CD4-positive, alpha-beta T cell treated with Interleukin-1 beta for 1 hour (primary cell): ENCODE data around the gene AGPS.
"Not testable (repeated sequence)": the region's sequence is repeated elsewhere in the genome, so short reads cannot be mapped to it uniquely, and the experiment has no call there.

Experiments used
- DNase-seq, 2 donors: peaks; one replicate each; pipeline ENCODE4 v3.0.0-alpha.2; 2020 to 2022

The AGPS gene

DNA sequence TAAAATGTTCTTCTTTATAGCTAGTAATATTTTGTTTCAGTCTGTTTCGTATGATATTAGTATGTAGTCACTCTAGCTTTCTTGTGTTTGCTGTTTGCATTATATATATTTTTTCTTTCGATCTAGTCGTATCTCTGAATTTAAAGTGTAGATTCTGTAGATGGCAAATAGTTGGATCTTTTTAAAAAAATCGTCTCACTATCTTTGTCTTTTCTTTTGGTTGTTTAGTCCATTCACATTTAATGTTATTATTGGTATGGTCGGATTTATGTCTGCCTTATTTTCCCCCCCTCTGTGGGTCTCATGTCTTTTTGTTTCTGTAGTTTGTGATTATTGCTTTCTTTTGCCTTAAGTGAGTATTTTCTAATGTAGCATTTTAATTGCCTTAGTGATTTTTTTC is 84.3 kb downstream of the AGPS start:
- no peak for DNase-seq

DNA sequence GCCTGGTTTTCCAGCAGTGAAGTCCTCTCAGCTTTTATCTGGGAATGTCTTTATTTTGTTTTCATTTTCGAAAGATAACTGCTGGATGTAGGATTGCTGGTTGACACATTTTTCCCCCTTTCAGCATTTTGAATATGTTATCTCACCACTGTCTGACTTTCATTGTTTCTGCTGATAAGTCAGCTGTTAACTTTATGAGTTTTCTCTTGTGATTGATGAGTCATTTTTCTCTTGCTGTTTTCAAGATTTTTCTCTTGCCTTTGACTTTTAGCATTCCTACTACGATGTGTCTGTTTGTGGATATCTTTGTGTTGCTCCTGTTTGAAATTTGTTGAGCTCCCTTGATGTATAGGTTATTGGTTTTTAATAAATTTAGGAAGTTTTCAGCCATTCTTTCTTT is 85.5 kb downstream of the AGPS start:
- no peak for DNase-seq

DNA sequence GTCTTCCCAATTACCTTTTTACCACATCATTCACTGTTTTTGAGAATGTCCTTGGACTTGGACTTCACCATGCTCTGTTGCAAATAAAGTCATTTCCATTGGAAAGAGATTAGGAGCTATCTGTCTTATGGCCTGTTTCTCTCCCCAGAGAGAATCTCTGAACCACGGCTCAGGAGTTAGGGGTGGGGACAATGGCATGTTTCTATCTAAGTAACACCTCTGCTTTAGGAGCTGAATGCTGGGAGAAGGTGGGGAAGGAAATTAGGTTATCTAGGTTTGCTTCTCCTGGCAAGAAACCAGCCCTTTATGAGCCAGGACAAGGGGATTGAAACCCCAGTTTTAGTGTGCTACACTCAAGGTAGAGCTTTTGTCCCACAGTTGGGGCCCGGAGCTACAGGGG is 86.3 kb downstream of the AGPS start:
- DNase-seq: no peak

DNA sequence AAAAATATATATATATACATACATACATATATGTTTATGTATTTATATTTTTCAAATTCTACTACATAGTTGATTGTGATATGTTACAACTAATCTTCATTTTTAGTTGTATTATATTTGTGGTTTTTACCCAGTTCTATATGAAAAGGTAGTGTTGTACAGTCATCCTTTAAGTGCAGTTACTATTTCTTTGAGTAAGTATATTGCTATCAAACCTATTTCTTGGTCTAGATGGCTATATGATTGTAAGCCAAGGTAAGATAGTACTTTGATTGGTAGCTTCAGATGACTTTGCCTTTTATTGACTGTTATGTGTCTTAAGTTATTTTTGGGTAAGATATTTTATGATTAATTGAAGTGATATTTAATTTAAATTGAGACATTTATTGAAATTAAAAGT is 89.6 kb downstream of the AGPS start:
- no peak for DNase-seq

DNA sequence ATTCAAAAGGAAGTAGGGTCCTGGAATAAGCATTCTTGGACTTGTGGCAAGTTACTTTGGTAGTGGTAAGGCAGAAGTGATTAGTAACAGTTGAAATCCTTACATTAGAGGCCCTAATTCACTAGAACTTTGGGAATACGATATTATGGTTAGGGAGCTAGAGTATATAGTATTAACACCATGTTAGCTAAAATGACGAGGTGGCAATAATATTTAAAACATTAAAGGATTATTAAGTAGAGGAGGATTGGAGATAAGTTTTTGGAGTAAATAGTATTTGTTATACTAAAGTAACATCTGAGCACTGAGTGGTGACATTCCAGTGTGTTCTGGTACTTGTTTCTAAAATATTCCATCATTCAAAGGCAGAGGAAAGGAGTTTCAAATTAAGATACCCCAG is 91.0 kb downstream of the AGPS start:
- no peak for DNase-seq

DNA sequence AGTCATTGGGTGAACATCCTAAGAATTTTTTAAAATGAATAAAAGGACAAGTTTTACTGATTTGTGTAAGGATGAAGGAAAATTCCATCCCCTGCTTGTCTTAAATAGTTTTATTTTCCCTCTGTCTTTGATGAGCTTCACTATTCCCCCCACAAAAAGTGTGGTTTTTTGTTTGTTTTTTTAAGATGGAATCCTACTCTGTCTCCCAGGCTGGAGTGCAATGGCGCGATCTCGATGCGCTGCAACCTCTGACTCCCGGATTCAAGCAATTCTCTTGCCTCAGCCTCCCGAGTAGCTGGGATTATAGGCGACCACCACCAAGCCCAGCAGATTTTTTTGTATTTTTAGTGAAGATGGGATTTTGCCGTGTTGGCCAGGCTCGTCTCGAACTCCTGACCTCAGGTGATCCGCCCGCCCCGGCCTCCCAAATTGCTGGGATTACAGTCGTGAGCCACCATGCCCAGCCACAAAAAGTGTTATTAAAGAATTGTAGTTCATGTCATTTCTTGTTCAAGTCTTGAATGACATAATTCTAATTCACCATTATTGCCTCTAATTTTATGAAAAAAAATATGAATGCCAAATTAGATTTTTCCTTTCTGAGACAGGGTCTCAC is 91.7 kb downstream of the AGPS start:
- DNase-seq: no peak

DNA sequence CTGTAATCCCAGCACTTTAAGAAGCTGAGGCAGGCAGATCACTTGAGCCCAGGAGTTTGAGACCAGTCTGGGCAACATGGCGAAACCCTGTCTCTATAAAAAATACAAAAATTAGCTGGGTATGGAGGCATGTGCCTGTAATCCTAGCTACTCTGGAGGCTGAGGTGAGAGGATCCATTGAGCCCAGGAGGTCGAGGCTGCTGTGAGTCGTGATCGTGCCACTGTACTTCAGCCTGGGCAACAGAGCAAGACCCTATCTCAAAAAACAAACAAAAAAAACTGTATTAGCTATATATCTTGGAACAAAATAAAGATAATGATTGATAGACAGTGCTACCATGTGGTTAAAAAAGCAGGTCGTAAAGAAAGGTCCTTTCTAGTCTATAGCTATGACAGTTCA is 93.1 kb downstream of the AGPS start:
- DNase-seq: not testable (repeated sequence)

DNA sequence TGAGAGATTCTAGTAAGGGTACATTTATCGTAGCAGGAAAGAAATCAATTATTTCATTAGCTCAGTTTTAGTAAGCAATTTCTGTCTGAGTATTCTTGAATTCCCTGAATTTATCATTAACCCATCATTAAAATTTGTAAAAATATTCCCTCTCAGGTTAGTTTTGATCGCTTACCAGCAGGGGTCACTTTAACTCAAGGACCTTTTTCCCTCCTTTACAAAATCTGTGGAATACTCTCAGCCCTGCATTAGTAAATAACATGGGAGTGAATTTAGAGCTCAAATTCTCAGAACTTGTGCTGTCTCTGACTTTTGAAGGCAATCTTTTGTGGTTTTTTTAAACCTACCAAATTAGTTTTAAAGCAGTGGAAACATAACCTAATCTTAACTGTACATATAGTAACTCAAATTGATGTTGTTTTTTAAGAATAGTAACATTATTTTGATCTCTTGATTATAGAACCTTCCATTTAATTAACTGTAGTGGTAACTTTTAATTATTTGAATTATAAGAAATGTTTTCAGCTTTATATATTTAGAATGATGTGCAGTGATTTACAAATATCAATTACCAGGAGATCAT is 97.2 kb downstream of the AGPS start:
- no peak for DNase-seq

DNA sequence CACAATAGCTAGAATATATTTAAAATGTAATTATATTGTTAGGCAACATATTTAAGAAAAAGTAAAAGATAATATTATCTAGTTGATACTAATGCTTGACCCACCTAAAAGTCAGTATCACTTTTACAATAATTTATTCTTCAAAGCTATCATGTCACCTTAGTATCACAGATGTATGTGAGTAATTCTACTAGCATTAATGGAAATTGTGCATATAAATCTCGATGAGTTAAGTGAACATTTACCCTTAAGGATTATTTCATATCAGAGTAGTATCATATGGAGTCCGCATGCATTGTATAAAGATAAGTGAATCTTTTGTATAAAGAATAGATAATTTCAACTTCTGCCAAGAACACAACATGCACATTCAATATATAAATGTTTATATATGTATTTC is 103.4 kb downstream of the AGPS start:
- DNase-seq: no peak

DNA sequence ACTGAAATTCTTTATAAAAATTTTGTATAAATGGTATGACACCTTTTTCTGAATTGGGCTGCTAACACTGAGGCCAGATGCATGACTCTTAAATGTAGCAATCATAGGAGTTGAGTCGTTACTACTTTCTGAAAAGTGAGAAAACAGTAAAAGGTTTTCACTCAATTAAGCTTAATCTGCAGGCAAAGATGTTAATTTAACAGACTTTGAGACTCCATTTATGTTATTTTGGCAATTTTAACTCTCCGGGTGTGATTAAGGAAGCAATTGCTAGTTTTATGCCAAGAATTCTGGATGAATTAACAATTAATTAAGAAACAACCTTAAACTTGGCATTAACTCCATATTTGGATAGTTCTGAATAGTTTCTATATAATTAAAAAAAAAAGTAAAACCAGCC is 104.3 kb downstream of the AGPS start:
- no peak for DNase-seq

DNA sequence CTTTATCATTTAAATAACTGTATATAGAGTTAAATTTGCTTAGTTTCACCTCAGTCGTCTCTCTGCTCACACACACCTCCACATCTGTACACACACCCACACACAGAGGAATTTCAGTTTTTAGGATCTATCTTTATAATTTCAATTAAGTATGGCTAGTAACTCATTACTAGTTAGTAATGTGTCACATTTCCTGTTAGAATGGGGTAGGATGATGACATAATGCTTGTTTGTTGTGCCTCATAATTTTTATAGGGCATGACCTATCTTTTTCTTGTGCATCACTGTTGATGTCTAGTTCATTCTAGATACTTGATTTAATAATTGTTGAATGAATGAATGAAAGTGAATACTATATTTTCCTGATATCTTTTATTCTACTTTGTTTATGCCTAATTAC is 108.6 kb downstream of the AGPS start:
- no peak for DNase-seq

DNA sequence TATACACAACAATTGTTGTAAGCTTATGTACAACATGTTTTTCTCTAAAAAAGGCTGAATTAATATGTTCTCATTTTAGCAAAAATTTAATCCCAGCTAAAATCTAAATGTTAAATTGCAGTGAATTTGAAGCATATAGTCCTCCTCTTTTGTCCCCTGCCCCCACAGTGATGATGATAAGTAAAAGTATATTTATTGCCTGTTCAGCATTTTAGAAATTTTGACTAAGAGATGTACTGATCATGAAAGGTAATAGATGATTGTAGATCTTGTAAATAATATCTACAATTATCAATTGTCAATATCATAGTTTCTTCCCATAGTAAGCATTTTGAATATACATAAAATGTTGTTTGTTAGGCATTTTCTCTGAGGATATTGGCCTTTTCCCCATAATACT is 113.9 kb downstream of the AGPS start:
- no peak for DNase-seq

DNA sequence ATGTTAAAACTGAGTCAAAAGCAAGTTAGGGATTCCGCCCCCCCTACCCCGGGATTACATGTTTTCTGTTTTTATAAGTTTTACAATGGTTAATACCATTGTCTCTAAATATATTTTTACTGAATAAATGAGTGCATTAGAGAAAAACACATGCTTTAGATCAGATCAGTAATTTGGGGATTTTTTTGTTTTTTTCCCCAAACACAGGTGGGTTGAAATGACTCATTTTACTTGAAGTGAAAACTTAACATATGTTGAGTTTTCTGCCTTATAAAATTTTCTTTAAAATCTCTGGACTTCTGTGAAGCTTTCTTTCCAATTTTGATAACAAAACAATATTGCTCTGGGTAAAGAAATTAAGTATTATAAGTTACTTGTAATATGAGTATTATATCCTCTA is 114.4 kb downstream of the AGPS start:
- DNase-seq: no peak

DNA sequence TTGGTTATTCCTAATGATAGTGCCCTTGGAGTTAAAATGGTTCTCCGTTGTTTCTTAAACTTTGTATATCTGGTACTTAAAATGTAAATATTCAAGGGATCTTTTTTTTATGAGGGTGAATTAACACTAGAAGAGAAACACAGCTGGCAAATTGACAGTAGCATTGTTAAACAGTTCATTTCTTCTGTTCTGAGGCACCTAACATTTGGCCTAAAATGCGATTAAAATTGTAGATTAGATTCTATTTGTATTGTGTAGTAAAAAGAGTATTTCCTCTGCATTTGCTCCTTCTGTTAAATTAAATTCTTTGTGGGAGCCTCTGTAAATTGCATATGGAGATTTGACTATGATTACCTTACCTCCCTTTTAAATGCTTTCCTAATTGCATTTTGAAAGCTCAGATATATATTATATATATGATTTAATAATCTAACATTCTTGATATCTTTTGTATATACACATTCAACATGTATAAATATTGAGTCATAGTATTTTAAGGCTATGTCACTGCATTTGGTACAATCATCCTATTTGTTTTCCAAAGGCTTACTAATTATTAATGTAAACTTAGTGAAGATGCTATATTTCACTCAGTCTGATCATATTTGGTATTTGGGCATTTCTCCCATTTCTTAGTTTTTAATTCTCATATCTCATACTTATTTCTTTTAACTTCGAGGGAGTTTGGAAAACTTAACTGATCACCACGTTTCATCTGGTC is 124.4 kb downstream of the AGPS start:
- no peak for DNase-seq

DNA sequence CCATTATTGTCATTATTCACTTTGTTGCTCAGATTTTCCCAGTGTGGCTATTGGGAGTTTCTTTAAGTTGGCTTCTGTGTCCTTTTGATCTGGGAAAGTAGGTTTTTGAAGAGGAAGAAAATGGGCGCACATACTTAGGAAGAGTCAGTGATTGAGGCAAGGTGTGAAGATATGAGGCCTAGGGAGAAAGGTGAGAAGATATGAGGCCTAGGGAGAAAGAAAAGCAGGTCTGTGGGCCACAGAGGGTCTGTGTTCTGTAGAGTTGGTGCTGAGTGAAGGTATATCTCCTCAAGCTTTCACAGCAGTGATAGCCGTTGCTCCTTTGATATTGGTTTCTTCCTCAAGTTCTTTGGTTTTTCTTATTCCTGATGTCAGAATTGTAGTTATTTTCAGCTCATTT is 126.2 kb downstream of the AGPS start:
- DNase-seq: no peak

DNA sequence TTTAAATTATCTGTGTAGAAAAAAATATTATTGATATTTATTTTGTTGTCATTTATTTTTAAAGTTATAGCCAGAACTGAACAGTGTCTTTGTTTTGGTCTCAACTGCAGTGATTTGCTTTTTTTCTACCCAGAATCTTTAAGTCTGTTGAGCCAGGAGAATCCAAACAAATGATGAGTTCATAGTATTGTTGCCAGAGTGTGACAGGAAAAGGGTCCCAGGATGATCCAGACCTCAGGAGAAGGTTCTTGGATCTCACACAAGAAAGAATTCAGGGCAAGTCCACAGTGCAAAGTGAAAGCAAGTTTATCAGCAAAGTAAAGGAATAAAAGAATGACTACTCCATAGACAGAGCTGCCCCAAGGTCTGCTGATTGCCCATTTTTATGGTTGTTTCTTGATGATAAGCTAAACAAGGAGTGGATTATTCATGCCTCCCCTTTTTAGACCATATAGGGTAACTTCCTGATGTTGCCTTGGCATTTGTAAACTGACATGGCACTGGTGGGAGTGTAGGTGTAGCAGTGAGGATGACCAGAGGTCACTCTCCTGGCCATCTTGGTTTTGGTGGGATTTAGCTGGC is 127.1 kb downstream of the AGPS start:
- no peak for DNase-seq

DNA sequence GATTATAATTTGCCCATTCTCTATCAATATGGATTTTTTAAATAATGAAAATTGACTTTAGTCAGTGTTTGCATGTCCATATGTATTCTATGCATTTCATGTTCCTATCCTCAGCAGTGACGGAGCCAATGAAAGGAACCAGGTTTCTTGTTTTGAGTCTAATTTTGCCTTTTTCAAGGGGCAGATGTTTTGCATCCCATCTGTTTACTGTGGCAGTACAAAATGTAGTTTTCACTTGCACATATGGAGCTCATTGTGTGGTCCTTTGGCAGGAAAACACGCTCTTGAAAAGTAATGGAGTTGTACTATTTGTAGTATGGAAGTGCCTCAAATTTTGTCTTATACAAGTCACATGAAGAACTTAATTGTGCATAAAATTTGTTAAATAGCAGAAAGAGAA is 127.8 kb downstream of the AGPS start:
- DNase-seq: no peak

DNA sequence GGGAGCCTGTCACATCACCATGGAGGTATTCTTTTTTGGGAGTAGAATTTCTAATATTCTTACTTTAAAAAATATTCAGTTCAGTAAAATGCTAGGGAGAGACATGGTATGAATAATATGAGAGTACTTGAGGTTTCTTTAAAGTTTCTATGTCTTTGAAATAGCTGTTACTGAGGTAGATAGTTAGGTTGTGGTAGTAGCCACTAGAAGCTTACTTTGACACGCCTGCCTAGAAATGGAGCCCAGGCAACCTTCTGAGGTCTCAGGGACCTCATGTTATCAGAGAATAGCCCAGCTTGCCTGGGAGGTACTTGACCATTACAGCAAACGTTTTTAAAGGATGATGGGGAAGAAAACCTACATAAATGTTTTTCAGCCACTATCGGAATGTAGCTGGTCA is 131.2 kb downstream of the AGPS start:
- no peak for DNase-seq

DNA sequence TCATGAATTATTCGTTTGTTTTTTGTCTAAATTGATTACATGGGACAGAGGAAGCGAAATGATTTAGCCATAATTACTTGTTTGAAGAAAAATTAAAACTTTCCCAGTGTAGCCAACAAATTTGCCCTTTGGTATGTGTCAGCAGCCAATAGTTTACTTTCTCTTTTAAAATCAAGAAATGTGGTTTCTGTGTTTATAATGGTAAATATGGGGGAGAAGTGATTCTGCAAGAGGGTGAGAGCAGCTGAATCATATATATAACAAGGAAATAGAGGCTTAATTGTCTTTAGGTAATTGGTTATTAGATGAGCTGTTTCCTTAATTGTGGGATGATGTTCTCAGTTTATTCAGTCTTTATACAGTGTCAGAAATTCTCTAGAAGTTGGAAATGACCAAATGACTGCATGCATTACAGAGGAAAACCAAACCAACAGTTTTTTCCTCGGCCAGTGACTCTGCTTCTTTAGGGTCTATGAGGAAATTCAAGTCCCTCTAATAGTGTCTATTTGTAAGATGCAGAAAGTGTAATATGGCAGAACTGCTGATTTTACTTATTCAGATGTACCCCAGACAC is 132.9 kb downstream of the AGPS start:
- no peak for DNase-seq

DNA sequence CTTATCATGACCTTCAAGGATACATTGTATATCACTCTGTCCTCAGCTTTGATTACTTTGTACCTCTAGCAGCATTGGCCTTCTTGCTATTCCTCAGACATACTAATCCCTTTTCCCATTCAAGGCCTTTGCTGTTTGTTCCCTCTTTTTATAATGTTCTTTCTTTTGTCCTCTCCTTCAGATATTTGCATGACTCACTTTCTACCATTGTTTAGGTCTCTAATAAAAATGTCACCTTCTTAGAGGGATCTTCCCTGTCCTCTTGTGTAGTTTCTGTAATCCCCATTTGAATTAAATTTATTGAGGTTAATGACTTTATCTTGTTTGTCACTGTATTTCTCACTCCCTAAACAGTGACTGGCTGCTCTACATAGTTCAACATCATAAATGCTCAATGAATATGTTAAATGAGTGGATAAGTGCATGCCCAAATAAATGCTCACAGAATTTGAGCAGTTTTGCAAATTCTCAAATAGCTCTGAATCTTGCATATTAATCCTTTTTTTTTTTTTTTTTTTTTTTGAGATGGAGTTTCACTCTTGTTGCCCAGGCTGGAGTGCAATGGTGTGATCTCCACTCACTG is 135.9 kb downstream of the AGPS start:
- no peak for DNase-seq

DNA sequence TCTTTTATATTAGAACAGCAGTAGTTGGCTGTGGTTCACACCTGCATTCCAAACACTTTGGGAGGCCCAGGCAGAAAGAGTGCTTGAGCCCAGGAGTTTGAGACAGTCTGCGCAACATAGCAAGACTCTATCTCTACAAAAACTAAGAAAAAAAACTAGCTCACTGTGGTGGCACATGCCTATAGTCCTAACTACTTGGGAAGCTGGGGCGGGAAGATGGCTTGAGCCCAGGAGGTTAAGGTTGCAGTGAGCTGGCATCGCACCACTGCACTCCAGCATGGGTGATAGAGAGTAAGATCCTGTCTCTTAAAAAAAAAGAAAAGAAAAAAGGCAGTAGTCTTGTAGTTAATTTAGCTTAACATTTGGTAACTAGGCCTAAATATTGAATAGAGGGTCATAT is 136.6 kb downstream of the AGPS start:
- DNase-seq: no peak

DNA sequence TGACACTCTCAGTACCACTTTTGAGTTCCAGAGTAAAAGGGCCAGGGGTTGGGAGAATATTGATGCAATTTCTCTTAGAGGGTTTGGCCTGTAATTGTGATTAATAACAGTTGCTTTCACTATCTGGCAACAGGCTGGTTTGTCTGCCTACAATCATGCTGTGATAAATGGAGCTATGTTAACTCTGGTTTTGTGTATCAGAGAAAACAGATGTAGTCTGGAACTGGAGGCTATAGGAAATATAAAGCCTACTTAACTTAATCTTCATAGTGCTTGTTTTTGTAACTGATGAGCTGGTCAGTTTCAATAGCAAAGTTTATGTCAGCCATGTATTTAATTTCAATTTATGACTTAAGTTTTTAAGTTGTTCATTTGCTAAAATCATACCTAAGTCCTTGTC is 138.0 kb downstream of the AGPS start:
- no peak for DNase-seq

DNA sequence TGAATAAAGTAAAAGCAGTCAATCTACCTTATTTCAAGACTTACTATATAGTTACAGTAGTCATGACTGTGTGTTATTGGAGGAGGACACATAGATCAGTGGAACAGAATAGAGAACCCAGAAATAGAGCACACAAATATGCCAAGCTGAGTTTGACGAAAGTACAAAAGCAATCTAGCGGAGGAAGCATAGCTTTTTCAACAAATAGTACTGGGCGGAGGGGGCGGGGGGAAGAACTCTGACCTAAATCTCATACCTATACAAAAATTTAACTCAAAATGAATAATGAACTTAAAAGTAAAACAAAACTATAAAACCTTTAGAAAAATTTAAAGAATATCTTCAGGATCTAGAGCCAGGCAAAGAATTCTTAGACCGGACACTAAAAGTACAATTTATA is 139.1 kb downstream of the AGPS start:
- no peak for DNase-seq

DNA sequence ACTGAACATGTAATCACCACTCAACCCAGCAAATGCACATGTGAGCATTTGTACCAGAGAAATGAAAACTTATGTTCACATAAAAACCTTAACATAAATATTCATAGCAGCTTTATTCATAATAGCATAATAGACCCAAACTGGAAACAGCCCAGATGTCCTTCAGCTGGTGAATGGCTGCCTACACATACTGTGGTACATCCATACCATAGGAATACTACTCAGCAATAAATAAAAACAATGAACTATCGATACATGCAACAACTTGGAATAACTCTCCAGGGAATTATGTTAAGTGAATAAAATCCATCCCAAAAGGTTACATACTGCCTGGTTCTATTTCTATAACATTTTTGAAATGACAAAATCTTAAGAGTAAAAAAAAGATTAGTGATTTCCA is 140.0 kb downstream of the AGPS start:
- DNase-seq: no peak
